Natural killer cell (primary cell): ENCODE results near the gene SP2. TPM values are rescaled to one million over a fixed set of nuclear protein-coding genes. Genes with fewer than 3 reads are reported as not detected.

Experiments used
- ATAC-seq, 3 donors: fragments of 150-1000 bp in 2 of 3; fragments of 200-7000 bp in 1 of 3; cut with Tn5 transposase; 1 replicate in 1 of 3; 2 replicates in 2 of 3; pipeline ENCODE4 v1.10.0; 2021; ENCODE audit warnings: mild to moderate bottlenecking in 2 of 3, moderate library complexity in 2 of 3
- DNase-seq, 2 donors: peaks; one replicate each; pipeline versions ENCODE4 v3.0.0 to v3.0.0-alpha.2; 2013 to 2021; ENCODE audit warnings: mixed read lengths in 1 of 2
- H3K27ac ChIP-seq: one replicate; pipeline ENCODE4 v1.5.1; 2013; ENCODE audit warnings: mild to moderate bottlenecking, low read length
- H3K27me3 ChIP-seq: one replicate; pipeline ENCODE4 v1.6.1; 2013; ENCODE audit warnings: low read length; ENCODE audit not compliant: control insufficient read depth, insufficient read depth
- H3K36me3 ChIP-seq: one replicate; pipeline ENCODE4 v1.6.1; 2013; ENCODE audit warnings: low read length; ENCODE audit not compliant: control insufficient read depth, insufficient read depth
- H3K4me1 ChIP-seq: one replicate; pipeline ENCODE4 v1.6.1; 2013; ENCODE audit warnings: low read length; ENCODE audit not compliant: control insufficient read depth, insufficient read depth
- H3K4me3 ChIP-seq: one replicate; pipeline ENCODE4 v1.5.1; 2013; ENCODE audit warnings: low read length
- H3K9me3 ChIP-seq: one replicate; pipeline ENCODE4 v1.6.1; 2013; ENCODE audit warnings: low read length; ENCODE audit not compliant: control insufficient read depth, insufficient read depth
- H3K27ac Mint-ChIP-seq, 2 donors: one replicate each; pipeline ENCODE4 v1.8.0; 2022; ENCODE audit warnings: mild to moderate bottlenecking in 2 of 2, mixed read lengths in 2 of 2, moderate library complexity in 1 of 2
- H3K27me3 Mint-ChIP-seq, 2 donors: one replicate each; pipeline ENCODE4 v1.8.0; 2022; ENCODE audit warnings: low read depth in 2 of 2, mixed read lengths in 2 of 2
- H3K36me3 Mint-ChIP-seq: one replicate; pipeline ENCODE4 v1.8.0; 2022; ENCODE audit warnings: mixed read lengths
- H3K4me1 Mint-ChIP-seq, 2 donors: one replicate each; pipeline ENCODE4 v1.8.0; 2022; ENCODE audit warnings: mixed read lengths in 2 of 2
- H3K4me3 Mint-ChIP-seq: one replicate; pipeline ENCODE4 v1.8.0; 2022; ENCODE audit warnings: mild to moderate bottlenecking, moderate library complexity, mixed read lengths
- H3K9me3 Mint-ChIP-seq, 2 donors: one replicate each; pipeline ENCODE4 v1.8.0; 2022; ENCODE audit warnings: mixed read lengths in 2 of 2
- CTCF ChIP-seq: fragments of 200-600 bp; IDR thresholded peaks from one replicate; pipeline ENCODE4 v1.8.0; 2022; ENCODE audit warnings: antibody characterized with exemption
- WGBS: methylation state at CpG from one replicate; pipeline ENCODE4 v1.1.7; 2013; ENCODE audit warnings: missing lambda C conversion rate; ENCODE audit not compliant: insufficient coverage; 5-methylcytosine and 5-hydroxymethylcytosine counted together
- intact Hi-C: fragments of 100-400 bp; cut with micrococcal nuclease; formaldehyde crosslinking; loops from one replicate; pipeline ENCODE4 v1.14.2; 2022
- total RNA-seq, 4 donors: library from RNA; stranded (reverse); fragments of 120-200 nt in 1 of 4; gene quantifications; one replicate each; pipeline versions ENCODE4 v1.2.3 to v1.2.4, GENCODE V29; 2013 to 2022

Gene SP2
- total RNA-seq, 3 donors from 2014 or later (not counting 1 experiment from before 2014, with no cell fraction given), result 29.4 to 44.1 (median 33.1) TPM

- DNase-seq (no peak), ATAC-seq (no peak)
- peaks cover 50% of the 10 kb centered on the region for H3K36me3 ChIP-seq
- no peak overlapping the region for H3K27ac ChIP-seq
- 92% methylated on average over 14 of the region's 15 CpGs for WGBS
- Mint-ChIP-seq H3K27me3 (no peaks in the 10 kb centered on the region), H3K36me3 (peaks cover 23% of the 10 kb centered on the region), H3K4me1 (peaks cover 16% of the 10 kb centered on the region in 2 donors), H3K4me3 (no peak overlapping the region), H3K27ac (no peak overlapping the region), H3K9me3 (no peaks in the 10 kb centered on the region)
- peaks cover 12% of the 10 kb centered on the region for H3K4me1 ChIP-seq
- no peak overlapping the region for H3K4me3 ChIP-seq
- TF ChIP-seq CTCF, result no peak
- H3K9me3 ChIP-seq, result no peaks in the 10 kb centered on the region
- no peaks in the 10 kb centered on the region for H3K27me3 ChIP-seq
- intact Hi-C loops, result no loop called here
These were observed 79.3 kb downstream of the SP2 start for GRCh38 chr17:47975189-47975822.

DNA sequence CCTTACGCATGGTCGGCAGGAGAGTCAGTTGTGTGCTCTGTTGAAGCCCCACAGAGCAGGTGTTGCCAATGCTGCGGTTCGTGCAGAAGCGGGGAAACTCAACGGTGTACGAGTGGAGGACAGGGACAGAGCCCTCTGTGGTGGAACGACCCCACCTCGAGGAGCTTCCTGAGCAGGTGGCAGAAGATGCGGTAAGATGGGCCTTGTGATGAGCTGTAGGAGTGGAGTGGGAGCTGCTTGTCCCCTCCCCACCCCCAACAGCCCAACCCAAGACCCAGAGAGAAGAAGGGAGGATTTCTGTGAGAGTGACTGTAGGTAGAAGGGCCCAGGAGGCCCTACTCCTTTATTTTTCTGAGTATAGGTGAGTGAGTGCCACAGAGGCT is 79.8 kb downstream of the SP2 start:
- no peaks in the 10 kb centered on the region for H3K27me3 ChIP-seq
- peaks cover 55% of the 10 kb centered on the region for H3K36me3 ChIP-seq
- Mint-ChIP-seq H3K36me3 (peaks cover 28% of the 10 kb centered on the region), H3K4me3 (no peak overlapping the region), H3K9me3 (no peaks in the 10 kb centered on the region), H3K27ac (no peak overlapping the region), H3K4me1 (peaks cover 12 to 16% of the 10 kb centered on the region in 2 donors), H3K27me3 (no peaks in the 10 kb centered on the region)
- DNase-seq (no peak), ATAC-seq (no peak)
- H3K4me1 ChIP-seq, result peaks cover 11% of the 10 kb centered on the region
- H3K4me3 ChIP-seq, result no peak overlapping the region
- no peak for TF ChIP-seq CTCF
- H3K9me3 ChIP-seq, result no peaks in the 10 kb centered on the region
- no peak overlapping the region for H3K27ac ChIP-seq
- intact Hi-C loops, result no loop called here
- WGBS, result 96% methylated on average over 8 of the region's 10 CpGs

- Mint-ChIP-seq H3K36me3 (peaks cover 28% of the 10 kb centered on the region), H3K4me3 (no peak overlapping the region), H3K27ac (no peak overlapping the region), H3K27me3 (no peaks in the 10 kb centered on the region), H3K9me3 (no peaks in the 10 kb centered on the region), H3K4me1 (peaks cover 27 to 28% of the 10 kb centered on the region in 2 donors)
- Histone ChIP-seq H3K4me1 (peaks cover 27% of the 10 kb centered on the region), H3K4me3 (no peak overlapping the region), H3K36me3 (peaks cover 72% of the 10 kb centered on the region), H3K9me3 (no peaks in the 10 kb centered on the region), H3K27me3 (no peaks in the 10 kb centered on the region), H3K27ac (no peak overlapping the region)
- TF ChIP-seq CTCF, result peak; percentile 44
- DNase-seq (peak in 1 of 2 donors; percentile 71), ATAC-seq (peak; percentile 60 to 76 (median 67))
- 55% methylated on average over 7 of the region's 7 CpGs for WGBS
- intact Hi-C loops, result no loop called here
These were observed 82.3 kb downstream of the SP2 start for GRCh38 chr17:47978324-47978723.

Other genes with a start within 250 kb of the SP2 start
- 100 to 1,000 TPM; 236 to 273 (median 259) TPM for gene KPNB1, start 246.3 kb upstream of the SP2 start, total RNA-seq
- gene TBKBP1, start 202.1 kb upstream of the SP2 start, total RNA-seq, result 10 to 100 TPM; 21.4 to 38.9 (median 37.6) TPM
- gene TBX21, start 163.0 kb upstream of the SP2 start, total RNA-seq, result 100 to 1,000 TPM; 234 to 328 (median 257) TPM
- 100 to 1,000 TPM; 113 to 162 (median 119) TPM for gene OSBPL7, start 74.4 kb upstream of the SP2 start, total RNA-seq
- gene MRPL10, start 64.7 kb upstream of the SP2 start, total RNA-seq, result 100 to 1,000 TPM; 106 to 232 (median 144) TPM
- gene LRRC46, start 64.6 kb upstream of the SP2 start, total RNA-seq, result 1 to 10 TPM; 1.7 to 3.1 (median 2.7) TPM
- 10 to 100 TPM; 33.7 to 38.0 (median 35.7) TPM for gene SCRN2, start 55.0 kb upstream of the SP2 start, total RNA-seq
- gene SP6, start 45.1 kb upstream of the SP2 start, total RNA-seq, result under 1 TPM in 2 of 3 donors, not detected in 1; 0.09 TPM
- 10 to 100 TPM in 1 of 3 donors, 1 to 10 TPM in 2; 6.0 to 10.9 (median 9.3) TPM for gene PNPO, start 45.3 kb downstream of the SP2 start, total RNA-seq
- gene PRR15L, start 61.6 kb downstream of the SP2 start, total RNA-seq, result not detected
- 100 to 1,000 TPM; 289 to 300 (median 292) TPM for gene CDK5RAP3, start 74.9 kb downstream of the SP2 start, total RNA-seq
- 10 to 100 TPM; 15.9 to 19.1 (median 16.5) TPM for gene COPZ2, start 141.6 kb downstream of the SP2 start, total RNA-seq
- gene NFE2L1, start 152.1 kb downstream of the SP2 start, total RNA-seq, result 10 to 100 TPM; 38.6 to 53.4 (median 47.5) TPM
- 10 to 100 TPM; 16.9 to 25.4 (median 22.6) TPM for gene CBX1, start 205.2 kb downstream of the SP2 start, total RNA-seq
- gene SNX11, start 211.5 kb downstream of the SP2 start, total RNA-seq, result 10 to 100 TPM; 22.4 to 43.2 (median 33.2) TPM